Measurements from ENCODE around the gene RBMS3.

RBMS3 gene

GRCh38 chr3:29850641-29851040 is 569.8 kb downstream of the RBMS3 start:
- no peak for DNase-seq

DNA sequence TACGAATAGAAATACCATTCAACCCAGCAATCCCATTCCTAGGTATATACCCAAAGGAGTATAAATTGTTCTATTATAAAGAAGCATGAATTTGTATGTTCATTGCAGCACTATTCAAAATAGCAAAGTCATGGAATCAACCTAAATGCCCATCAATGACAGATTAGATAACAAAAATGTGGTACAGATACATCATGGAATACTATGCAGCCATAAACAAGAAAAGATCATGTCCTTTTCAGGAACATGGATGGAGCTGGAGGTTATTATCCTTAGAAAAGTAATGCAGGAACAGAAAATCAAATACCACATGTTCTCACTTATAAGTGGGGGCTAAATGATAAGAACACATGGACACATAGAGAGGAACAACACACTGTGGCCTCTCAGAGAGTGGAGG is 571.9 kb downstream of the RBMS3 start:
- DNase-seq, result no peak

DNA sequence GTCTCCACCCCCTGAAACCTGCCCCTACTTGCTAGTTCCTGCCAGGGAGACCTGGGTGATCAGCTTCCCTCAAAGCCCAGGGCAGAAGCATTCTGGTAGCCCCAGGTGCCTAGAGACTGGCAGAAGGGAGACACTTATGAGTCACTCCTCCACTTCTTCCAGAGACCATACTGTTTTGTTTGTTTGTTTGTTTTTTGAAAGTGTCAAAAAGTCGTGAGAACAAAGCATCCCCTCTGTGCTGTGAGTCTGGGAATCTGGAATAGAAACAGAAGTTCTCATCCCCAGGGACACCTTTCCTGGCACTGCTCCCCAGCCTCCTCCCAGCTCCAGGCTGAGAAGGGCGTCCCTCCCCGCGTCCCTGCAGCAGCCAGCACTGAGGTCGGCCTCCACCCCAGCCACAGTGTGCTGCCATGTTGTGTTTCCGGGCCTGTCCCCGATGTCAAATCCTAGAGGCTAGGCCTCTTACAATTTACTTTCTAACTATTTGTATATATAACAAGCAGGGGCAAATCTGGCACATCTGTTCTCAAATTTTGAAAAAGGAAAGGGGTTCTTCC is 573.0 kb downstream of the RBMS3 start:
- DNase-seq, result no peak

GRCh38 chr3:29854821-29855220 is 574.0 kb downstream of the RBMS3 start:
- no peak for DNase-seq

- DNase-seq, result no peak
Measured at GRCh38 chr3:29859726-29860270, 578.9 kb downstream of the RBMS3 start.

- no peak for DNase-seq
Measured at GRCh38 chr3:29864809-29865208, 583.9 kb downstream of the RBMS3 start.

GRCh38 chr3:29868543-29869101 is 587.8 kb downstream of the RBMS3 start:
- DNase-seq, result no peak

DNA sequence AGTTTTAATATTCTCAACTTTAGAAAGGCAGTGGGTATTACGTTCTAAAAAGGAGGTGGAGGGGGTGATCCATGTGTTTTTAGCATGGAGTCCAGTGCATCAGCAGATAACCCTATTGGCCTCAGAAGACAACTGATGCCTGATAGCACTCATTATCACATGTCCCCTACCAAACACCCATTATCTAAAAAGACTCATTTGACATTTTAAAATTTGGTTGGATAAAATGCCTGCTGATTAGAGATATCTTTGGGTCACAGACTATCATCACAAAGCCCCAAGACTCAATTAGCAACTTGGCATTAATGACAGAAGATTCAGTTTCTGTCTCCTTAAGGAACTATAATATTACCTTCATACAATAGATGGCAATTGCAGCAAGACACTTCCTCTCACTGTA is 589.3 kb downstream of the RBMS3 start:
- no peak for DNase-seq

GRCh38 chr3:29871087-29871486 is 590.2 kb downstream of the RBMS3 start:
- no peak for DNase-seq

GRCh38 chr3:29880809-29881208 is 599.9 kb downstream of the RBMS3 start:
- DNase-seq, result no peak

GRCh38 chr3:29887451-29887850 is 606.6 kb downstream of the RBMS3 start:
- DNase-seq, result no peak

DNA sequence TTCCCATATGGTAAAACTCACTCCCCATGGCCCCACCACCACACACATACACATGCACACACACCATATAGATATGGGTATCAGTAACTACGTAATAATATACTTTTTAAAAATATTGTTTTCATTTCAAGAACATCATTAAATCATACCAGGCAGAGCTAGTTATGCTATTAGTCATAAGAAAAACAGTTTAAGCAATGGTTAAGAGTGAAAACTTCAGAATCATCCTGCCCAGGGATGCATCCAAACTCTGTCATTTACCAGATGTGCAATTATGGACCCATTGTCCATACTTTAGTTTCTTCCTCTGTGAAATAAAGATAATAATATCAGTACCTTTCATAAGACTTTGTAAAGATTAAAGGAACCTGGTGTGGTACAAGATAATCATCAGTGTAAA is 608.3 kb downstream of the RBMS3 start:
- DNase-seq, result no peak

DNA sequence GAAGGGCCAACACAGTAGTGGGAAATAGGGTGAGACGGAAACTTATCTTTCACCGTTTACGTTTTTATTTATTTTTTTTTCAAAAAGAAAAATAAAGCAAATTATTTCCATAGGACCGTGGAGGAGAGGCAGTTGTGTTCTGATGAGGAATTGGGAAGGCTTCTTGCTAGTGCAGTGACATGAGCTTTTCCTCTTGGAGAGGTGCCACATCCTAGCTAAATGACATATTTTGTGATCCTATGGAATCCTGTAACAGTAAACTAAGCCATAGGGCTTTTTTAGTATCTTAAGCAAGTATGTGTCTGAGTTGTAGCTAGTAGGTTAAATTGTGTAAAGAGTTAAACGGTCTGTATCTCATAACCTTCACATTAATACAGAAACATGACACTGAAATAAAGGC is 609.9 kb downstream of the RBMS3 start:
- DNase-seq, result no peak

DNA sequence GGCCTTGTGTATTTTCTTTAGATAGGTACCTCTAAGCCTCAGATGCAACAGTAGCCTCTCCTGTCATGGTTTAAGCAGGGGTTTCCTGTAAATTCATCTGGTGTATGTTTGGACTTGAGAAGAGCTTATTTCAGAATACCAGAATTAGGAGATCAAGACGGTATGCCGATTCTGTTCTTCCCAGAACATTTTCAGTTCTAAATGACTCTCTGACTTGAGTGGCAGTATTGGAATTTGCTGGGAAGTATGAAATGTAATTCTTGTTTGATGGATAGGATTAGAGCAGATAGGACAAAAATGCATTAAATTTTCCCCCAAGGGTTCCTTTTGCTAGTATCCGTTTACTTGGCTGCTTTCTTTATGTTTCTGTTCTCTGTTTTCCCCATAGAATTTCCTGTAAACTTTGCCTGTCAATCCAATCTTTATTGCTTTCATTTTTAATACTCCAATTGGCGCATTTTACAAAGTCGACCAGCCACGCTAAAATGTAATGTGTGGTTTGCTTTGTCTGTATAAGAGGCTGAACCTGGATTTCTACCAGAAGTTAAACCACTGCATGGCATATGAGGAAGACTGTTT is 612.2 kb downstream of the RBMS3 start:
- no peak for DNase-seq

DNA sequence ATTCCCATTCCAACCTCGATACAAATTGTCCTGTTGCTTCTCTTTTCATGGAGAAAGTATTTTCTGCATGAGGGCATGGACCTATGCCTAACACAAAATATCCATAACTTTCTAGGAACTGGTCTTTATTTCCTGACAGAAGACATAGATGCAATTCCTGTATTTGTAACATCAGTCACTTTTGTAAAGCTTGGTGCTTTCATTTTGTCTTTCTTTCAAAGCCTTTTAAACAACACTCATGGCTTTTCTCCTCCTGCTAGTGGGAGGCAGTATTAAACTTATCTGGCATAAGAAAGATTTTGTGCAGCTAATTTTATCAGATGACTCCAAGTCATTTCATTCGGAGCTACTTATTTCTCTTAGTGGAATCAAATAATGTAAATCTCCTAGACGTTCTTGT is 616.0 kb downstream of the RBMS3 start:
- no peak for DNase-seq

GRCh38 chr3:29898171-29898965 is 617.5 kb downstream of the RBMS3 start:
- DNase-seq, result no peak

- no peak for DNase-seq
Measured at GRCh38 chr3:29899021-29899420, 618.1 kb downstream of the RBMS3 start.

DNA sequence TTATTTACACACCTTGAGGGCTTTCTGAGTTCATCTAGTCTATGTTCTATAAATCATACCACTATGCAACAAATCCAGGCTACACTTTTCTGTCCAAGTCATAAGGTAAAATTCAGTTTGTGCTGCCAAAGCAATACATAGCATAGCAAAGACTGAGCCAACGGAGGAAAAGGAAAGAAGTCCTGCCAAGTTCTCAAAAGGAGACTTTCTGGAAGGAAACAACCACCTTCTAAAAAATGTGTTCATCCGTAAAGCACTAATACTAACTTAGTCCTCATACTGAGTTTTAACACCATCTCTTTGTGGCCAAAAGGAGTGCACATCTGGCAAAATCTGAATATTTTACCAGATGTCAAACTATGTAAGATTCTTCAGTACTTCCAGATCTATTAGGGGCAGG is 620.2 kb downstream of the RBMS3 start:
- DNase-seq, result no peak

DNA sequence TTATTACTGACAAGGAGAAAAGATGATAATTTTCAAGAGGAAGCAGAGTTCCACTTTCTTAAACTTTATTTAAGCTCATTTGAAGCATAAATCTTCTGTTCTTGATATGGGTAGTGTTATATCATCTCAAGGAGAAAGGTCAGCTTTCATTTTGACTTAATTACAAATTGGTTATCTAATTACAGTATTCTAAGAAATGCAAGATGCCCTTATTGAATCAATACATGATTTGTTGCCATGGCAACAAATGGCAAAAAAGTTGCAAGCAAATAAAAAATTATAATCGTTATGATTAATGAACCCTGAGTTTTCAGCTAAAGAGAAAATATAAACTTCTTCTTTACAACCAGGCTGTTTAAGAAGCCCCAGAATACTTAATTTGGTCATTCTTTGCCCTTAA is 622.7 kb downstream of the RBMS3 start:
- no peak for DNase-seq

DNA sequence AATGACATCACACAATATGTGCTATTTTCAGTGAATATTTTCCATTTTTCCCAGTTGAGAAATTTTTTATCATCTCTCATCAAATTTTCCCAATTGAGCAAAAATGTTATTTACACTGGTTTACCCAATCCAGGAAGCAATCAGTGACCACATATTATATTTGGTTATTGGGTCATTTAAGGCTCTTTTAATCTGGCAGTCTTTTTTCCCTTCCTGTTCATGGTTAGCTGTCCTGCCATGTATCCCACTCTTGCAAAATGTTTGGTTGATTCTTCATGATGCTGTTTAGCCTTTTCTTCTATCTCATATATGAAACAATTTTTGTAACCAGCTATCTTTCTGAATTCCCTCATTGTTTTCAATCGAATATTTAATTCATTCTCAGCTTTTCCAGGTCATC is 626.0 kb downstream of the RBMS3 start:
- DNase-seq, result no peak

DNA sequence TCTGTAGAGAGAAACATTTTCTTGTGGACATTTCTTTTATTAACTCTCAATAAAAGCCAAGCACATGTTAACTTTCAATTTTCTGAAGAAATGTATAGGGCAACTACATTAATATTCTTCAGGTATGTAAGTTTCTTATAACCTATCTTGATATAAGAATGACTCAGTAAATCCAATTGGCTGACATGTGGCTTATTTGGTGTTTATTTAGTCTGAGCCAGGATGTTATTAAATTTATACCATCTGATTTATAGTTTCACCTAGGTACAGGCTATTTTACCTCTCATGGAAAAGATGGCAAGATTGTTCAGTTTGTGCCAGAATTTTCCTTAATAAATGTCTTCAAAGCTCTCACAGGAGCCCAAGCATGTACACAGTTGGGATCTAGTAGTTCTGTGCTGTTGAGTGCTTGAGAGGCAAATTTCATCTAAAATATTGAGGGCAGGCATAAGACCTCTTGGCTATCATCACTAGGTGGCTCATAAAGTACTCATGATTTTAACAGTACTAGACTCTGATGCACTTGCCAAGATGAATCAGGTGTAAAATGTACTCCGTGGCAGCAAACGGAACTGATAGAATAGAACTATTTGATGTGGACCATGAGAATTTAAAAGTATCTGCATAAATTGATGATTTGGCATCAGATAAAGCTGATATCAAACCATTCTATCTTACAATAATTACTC is 631.9 kb downstream of the RBMS3 start:
- no peak for DNase-seq

GRCh38 chr3:29914861-29915524 is 634.1 kb downstream of the RBMS3 start:
- no peak for DNase-seq

DNA sequence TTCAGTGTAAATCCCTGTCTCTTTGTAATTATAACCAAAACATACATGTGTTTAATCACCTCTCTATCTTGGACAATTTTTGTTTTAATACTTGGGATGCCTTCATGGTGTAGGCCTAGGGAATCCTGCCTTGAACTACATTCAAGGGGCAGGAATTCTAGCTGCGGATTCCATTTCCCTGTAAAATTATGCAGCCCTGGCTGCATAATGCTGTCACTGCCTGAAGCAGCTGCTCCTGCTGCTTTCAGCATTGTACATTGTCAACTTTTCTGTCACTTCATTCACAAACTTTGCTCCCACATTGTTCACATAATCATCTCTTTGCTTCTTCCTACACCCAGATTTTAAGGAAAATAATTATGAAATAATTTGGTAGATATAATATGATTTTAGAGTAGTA is 638.7 kb downstream of the RBMS3 start:
- DNase-seq, result no peak

All from NCI-H446 treated with DMSO at 0.1 percent for 48 hours (cell line).